Measurements from ENCODE around the gene CCDC137.

CCDC137 gene

GRCh38 chr17:81717766-81718089, 51.2 kb downstream of the CCDC137 start:
- no peak for DNase-seq

GRCh38 chr17:81719410-81720266, 53.1 kb downstream of the CCDC137 start:
- DNase-seq, result no peak

GRCh38 chr17:81720267-81721071, 53.9 kb downstream of the CCDC137 start:
- DNase-seq, result no peak

GRCh38 chr17:81722184-81723120, 55.9 kb downstream of the CCDC137 start:
- no peak for DNase-seq

Data from inflammatory macrophage treated with lipopolysaccharide for 4 hours (primary cell).